Dermis microvascular lymphatic vessel endothelial cell (primary cell): ENCODE results near the gene SEMA4B. TPM values are rescaled to one million over a fixed set of nuclear protein-coding genes. Genes with fewer than 3 reads are reported as not detected.
"Not testable (repeated sequence)": the region's sequence is repeated elsewhere in the genome, so short reads cannot be mapped to it uniquely, and the experiment has no call there.

Source experiments
- DNase-seq, 2 donors: peaks; one replicate each; pipeline versions ENCODE4 v3.0.0 to v3.0.0-alpha.2; 2010; ENCODE audit warnings: low read depth in 2 of 2
- total RNA-seq: library from RNA; depleted of rRNA; stranded (reverse); fragments of >200 nt; gene quantifications from 2 replicates; pipeline ENCODE4 v1.2.1, GENCODE V29; 2014

Gene SEMA4B
- total RNA-seq, 1 donor from 2014 or later, result 5.6 TPM

DNA sequence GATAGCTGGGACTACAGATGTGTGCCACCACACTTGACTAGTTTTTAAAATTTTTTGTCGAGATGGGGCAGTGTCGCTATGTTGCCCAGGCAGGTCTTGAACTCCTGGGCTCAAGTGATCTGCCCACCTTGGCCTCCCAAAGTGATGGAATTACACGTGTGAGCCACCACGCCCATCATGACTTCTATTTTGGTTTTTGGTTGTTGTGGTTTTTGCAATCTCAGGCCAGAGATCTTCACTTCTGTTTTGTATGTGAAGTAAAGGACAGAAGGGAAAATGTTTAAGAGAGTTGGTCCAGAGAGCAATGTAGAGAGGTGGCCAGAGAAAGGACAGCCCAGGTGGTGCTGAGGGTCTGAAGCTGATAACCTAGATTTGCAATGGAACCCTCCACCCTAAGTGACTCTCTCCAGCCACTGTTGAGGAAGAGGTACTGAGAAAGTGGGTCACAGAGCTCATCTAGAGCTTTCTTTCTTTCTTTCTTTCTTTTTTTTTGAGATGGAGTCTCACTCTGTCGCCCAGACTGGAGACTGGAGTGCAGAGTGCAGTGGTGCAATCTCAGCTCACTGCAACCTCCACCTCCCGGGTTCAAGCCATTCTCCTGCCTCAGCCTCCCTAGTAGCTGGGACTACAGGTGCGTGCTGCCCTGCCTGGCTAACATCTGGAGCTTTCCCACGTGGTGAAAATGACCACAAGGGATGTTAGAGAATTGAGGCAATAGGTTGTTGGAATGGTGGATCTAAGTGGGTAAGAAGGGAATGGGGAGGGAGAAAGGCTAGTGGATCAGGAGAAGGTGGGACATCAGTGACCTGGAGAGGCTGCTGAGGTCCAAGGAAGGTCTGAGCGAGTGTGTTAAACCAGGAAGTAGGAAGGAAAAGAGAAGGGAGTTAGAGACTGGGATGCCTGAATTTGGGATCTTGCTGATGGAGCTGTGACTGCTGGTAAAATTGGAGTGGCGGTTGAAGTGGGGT, 22.4 kb upstream of the SEMA4B start:
- no peak for DNase-seq

DNA sequence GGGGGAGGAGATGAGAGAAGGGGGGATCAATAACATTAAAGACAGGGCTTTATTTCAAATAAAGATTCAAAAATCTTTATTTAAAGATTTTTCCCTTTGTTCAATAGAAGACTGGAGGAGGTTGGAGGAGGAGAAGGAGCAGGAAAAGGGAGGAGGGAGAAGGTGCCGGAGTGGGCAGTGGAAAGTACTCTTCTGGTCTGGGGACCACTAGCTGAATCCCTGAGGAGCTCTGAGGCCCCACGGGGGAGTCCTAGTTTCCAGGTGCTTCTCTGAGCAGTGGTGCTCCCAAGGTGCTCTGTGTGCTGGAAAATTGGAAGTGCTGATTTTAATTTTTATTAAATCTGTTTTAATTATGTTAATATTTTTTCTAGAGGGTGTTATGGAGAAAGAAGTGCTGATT, 19.4 kb upstream of the SEMA4B start:
- DNase-seq, result no peak

DNA sequence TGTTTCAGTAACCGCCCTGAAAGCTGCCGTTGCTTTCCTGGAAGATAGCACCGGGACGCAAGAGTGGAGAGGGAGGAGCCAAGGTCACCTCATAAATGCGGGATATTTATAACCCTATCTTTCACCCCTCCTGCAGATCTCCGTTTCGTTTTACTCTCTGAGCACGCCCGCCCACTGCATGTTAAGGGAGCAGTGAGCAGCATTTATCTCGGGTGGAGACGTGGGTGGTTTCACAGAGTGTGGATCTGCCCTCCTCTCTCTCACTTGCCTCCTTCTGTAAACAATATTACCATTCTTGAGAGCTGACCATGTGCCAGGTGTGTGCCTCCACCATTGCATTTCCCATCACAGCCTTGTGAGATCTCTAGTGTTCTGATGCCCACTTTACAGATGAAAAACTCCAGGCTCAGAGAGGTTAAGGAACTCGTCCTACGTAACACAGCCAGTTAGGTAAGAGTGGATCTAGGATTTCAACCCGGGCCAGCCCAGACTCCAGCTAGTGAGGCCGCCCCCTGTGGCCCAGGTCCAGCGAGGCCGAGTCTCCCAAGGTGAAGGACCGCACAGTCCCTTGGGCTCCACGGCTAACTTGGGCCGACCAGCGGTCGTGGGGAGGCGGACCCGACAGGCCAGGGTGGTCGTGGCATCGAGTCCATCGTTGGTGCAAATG, 16.9 kb upstream of the SEMA4B start:
- DNase-seq, result no peak

DNA sequence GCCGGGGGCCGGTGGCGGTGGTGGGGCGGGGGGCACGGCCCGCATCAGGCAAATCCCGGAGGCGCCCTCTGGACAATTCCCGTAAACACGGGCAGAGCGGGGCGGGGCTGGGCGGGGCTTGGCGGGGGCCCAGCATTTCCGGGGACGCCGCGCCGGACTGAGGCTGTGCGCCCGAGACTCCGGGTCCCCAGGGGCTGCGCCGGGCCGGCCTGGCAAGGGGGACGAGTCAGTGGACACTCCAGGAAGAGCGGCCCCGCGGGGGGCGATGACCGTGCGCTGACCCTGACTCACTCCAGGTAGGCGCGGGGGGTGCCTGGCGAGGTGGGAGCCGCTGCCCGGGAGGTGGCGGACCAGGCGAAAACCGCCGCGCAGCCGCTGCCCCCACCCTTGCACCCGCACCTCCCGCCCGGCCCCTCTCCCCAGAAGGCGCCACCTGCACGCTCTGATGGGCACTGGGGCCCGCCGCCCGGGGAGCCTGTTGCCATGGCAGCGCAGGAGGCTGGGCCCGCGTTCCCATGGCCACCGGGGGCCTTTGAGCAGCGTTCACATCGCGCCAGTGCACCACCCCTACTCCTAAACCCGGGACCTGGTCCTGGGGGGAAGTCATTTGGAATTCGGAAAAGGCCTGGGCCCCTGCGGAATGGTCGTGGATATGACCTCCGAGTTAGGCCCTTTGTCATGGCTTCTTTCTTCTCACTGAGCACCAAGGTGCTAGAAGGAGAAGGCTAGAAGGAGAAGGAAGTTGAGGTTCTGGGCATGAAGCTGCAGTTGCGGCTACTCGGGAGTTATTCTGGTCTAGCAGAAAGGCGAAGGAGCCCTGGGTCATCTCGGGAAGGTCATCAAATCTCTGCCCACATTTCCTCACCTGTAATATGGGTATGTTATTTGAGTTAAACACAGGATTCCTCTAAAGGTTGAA, 16.1 kb upstream of the SEMA4B start:
- DNase-seq, result no peak

DNA sequence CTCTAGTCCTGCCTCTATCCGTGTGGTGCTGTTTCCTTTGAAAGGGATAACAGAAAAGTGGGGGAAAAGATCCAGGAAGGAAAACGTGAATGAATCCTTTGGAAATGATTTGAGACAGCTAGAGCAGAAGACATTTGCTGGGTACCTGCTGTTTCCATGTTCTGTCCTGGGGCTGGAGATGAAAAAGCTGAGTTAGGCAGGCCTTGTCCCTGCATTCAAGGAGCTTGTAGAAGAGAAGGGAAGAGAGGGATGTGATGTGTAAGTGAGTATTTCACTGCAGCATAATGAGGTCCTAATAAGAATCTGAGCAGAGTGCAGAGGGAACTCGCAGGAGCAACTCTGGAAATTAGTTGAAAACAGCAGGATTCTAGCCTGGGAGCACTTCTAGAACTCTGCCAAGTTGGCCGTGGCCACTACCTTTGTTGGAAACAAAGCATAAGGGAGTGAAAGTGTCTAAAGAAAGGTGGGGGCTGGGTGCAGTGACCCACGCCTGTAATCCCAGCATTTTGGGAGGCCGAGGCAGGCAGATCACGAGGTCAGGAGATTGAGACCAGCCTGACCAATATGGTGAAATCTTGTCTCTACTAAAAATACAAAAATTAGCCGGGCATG, 13.8 kb upstream of the SEMA4B start:
- DNase-seq, result no peak

DNA sequence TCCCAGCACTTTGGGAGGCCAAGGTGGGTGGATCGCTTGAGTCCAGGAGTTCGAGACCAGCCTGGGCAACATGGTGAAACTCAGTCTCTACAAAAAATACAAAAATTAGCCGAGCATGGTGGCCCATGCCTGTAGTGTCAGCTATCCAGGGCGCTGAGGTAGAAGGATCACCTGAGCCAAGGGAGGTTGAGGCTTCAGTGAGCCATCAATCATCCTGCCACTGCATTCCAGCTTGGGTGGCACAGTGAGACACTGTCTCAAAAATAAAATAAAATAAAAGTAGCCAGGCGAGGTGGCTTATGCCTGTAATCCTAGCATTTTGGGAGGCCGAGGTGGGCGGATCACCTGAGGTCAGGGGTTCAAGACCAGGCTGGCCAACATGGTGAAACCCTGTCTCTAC, 13.1 kb upstream of the SEMA4B start:
- not testable (repeated sequence) for DNase-seq

DNA sequence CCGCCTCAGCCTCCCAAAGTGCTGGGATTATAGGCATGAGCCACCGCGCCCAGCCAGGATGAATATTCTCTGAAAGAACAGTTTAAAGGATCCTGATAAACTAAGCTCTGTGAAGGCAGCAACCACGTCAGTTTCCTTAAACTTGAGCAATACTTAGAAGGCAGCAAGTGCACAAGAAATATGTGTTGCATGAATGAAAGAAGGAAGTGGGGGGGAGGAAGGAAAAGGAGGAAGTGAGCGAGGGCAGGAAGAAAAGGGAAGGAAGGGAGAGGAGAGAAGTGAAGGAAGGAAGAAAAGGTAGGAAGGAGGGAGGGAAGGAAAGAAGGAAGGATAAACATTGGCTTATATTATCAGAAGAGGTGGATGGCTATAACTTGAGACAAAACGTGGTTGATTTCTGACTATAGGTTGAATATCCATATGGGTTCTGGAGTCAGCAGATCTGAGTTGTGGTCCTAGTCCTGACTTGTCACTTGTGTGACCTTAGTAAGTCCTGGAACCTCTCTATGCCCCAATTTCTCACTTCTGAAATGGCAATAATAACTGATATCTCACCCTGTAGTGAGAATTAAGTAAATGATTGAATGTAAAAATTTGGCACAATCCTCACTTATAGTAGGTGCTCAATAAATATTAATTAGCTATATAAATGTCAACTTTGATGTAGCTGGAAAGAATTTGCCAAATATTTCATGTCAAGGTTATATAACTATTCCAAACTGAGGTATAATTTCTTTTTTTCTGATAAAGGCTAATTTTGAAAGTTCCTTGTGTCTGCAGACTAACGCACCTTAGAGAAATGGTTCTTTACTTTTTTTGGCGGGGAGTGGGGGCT, 12.0 kb upstream of the SEMA4B start:
- no peak for DNase-seq

DNA sequence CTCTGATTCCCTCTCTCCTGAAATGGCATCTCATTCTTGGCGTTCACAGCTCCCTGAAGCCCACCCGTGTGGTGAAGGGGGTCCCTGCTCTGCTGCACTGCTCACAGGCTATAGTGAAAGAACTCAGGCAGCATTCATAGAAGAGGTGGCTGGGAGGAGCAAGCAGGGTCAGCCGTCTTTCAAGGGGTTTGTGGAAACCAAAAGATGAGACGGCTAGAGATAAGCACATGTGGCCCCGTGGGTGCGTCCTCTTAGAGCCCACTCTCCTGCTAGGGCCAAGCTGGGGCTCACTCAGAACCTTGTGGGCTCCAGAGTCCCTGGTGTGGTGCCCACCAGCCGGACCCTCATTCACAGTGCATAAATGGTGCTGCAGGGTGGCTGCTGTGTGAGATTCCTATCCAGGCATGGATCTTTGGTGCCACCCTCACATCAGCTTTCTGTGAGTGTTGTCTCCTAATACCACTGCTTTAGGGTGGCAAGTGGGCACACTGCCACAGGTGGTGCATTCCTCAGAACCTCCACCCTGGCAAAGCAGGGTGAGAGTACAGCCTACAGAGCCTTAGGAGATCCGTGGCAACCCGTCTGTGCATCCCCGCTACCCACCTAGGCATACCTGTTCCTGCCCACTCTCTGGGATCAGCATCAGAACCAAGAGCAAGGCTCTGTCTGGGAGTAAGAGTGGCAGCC, 11.2 kb upstream of the SEMA4B start:
- DNase-seq, result no peak

DNA sequence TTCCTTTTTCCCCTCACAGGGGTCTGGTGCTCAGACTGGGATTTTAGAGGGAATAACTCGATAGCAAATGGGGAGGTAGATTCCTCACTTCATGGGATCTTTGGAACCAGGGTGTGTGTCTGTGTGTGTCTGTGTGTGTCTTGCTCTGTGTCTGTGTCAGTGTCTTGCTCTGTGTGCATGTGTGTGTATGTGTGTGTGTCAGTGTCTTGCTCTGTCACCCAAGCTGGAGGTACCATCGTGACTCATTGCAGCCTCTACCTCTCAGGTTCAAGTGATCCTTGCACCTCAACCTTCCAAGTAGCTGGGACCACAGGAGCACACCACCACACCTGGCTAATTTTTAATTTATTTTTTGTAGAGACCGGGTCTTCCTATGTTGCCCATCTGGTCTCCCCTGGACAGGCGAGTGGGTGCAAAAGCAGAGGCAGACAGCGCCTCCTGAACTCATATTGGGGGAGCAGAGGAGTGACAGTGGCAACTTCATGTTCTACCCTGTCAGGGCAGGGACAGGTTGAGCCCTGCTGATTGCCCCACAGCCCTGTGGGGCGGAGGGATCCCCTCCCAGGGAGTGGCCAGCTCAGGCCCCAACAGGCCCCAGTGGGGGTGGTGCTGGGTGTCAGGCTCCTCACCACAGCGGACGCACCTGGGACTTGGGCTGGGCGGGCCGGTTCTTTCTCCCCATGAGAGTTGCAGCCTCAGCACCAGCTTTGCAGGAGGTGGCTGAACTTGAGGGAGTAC, 10.4 kb upstream of the SEMA4B start:
- DNase-seq, result no peak

DNA sequence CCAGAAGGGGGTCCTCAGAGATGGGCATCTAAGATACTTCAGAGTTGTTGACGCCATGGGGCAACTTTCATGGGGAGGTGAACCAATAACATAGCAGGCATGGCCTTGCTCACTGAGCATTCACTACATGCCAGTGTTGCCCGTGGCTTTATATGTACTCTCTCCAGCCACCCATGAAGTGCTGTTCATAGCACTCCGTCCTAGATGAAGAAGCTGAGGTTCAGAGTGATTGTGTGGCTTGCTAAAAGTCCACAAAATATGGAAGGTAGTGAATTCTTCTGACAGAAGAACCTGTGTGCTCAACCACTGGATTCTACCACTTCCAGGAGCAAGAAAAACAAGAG, 9.8 kb upstream of the SEMA4B start:
- no peak for DNase-seq

DNA sequence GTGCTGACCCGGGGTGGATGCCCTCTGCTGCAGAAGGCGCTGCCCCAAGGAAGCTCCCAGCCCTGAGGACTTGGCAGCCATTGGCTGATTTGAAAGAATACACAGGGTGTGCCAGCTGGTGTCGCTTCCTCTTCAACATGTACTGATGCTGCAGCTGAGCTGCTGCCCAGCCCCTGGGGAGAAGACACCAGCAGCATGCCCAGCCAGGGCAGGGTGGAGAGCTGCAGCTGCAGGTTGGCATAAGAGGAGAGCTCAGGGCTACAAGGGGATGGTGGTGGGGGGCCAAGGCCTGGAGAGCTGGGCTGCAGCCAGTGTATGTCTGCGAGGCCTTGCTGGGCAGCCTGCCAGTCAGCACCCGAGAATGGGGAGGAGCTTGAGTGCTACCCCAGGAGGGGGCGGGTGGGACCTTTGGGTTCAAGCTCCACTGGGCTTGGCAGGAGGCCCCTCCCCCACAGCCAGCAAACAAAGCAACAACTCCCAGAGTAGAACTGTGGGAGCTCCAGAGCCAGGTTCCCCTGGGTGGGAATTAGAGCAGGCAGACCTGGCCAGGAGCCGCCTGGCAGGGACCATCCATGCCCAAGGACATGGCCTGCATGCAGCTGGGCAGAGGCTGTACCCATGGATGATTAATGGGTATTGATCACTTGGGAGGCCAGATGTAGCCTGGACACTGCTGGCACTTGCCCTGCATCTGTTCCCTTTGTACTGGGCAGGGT, 9.2 kb upstream of the SEMA4B start:
- no peak for DNase-seq

DNA sequence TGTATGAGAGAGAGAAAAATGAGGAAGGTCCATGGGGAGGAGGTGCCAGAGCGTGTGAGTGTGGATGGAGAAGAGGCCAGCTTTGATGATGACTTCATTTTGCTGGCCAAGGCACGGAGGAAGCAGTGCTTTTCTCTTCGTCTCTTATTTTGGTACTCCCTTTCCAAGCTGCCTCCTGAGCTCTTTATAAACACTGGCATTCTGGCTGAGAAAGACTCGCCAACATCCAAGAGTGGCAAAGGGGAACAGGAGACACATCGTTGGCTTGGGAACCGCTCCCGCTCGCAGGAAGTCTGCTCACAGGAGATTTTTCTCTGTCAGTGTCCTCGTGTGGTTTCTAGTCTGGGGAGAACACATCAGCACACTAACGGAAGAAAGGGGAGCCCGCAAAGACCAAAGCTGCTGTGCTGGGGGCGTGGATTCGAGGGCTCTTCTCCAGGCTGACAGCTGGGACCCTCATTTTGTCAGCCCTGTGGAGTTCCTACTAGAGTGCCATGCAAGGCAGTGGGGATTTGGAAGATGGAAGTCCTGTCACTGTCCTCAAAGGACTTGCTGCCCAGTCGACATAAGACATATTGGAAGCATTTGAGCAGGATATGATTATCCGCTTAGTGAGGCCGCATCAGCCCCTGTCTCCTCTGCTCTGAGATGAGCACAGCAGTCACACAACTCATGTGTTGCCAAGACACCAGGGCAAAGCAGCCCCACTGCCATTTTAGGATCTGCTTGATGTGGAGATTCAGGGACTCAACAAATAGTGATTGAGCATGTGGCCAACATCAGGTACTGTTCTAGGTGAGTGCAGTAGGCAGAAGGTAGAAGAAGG, 8.0 kb upstream of the SEMA4B start:
- DNase-seq, result no peak

DNA sequence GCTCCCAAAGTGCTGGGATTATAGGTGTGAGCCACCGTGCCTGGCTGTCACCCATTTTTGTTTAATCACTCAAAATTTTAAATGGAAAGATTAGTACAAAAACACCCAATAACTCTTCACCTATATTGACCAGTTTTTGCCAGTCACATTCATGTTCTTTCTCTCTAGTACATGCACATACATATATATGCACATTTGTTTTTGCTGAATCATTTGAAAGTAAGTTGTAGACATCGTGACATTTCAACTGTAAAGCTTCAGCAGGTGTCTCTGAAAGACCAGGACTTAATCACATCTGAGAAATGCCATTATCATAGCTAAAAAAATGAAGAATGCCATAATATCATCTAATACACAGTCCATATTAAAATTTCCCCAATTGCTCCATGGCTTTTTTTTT, 6.5 kb upstream of the SEMA4B start:
- no peak for DNase-seq

DNA sequence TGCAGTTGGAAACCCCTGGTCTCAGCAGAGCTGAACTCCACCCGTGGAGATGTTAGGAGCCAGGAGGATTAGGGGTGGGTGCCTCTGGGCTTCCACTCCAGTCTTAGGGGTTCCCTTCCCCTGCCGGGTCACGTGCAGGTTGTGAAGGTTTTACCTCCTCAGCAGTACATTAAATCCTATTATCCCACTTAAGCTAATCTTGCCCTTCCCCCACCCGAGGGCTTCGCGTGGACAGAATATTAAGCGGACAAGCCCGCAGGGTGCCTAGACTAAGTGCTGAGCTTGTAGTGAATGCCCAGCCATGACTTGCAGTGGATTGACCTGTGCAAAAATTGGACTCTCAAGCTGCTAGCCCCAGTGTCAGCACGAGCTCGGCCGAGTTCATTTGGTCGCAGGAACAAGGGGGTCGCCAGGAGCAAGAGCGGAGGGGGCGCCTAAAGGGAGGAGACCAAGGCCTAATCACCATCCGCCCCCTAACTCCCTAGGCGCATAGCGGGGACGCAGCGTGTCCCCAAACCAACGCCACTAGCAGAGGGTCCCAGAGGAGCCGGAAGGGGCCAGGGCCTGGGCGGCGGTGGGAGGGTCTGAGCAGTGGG, 498 bp upstream of the SEMA4B start:
- DNase-seq, result no peak

DNA sequence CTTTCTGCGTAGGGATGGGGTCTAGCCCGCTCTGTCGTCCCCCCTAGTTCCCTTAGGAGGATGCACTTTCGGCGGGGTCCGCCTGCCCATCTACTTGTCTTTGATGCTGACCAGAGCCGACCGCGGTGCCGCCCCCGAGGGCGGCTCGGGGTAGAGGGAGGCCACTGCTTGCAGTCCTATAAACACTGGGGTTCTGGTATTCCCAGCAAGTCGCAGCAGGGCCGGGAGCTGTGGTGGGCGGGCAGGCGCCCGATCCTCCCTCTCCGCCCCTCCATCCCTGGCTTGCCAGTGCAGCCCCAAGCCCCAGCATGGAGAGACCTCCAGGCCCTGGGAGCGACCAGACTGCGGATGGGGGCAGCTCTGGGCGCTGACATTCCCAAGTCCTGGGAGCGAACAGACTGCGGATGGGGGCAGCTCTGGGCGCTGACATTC, 830 bp downstream of the SEMA4B start:
- DNase-seq, result no peak

DNA sequence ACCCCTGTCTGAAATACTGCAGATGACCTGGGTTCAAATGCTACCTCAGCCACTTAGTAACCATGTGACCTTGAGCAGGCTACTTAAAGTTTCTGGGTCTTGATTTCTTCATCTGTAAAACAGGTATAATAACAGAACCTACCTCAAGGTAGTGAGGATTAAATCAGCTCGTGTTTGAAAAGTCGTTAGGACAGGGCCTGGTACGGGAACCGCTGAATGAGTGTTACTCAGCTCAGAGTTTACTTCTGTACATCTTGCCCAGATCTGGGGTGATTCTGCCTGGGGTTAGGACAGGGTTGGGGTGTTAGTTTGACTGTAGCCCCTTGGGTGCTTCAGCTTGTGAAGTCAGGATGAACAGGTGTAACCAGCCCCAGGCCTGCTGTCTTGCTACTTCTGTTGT, 1.8 kb downstream of the SEMA4B start:
- DNase-seq, result no peak

DNA sequence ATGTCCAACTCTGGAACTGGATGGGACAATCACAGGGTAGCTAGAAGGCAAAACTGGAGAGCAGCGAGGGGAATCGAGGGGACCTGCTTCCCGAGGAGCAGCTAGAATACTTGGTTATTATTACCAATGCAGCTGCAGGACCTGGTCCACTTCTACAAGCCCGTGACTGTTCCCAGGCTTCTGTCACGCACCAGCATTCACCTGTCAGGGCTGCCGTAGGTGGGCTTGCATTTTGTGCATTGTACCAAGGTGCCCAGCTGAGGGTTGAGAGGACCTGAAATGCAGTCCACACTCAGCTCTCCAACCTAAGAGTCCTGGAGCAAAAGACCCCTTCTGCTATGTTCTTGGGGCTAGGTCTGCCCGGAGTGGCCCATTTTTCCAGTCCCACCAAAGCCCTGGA, 2.3 kb downstream of the SEMA4B start:
- no peak for DNase-seq
